ENCODE data around the gene MARCHF10. TPM values are rescaled to one million over a fixed set of nuclear protein-coding genes. Genes with fewer than 3 reads are reported as not detected.
A peak's percentile ranks its signal among the peaks of the same experiment; 100 is the strongest.

Gene MARCHF10
- total RNA-seq, 4 donors from 2014 or later, result 0.19 TPM; not detected in 3

GRCh38 chr17:62816282-62816839 is 8.2 kb upstream of the MARCHF10 start:
- Histone ChIP-seq H3K36me3 (no peaks in the 10 kb centered on the region), H3K4me1 (peaks cover 0 to 16% (median 4%) of the 10 kb centered on the region in 3 donors), H3K4me3 (no peak overlapping the region), H3K27me3 (no peaks in the 10 kb centered on the region), H3K27ac (no peak overlapping the region), H3K9me3 (peaks cover 0 to 7% (median 0%) of the 10 kb centered on the region in 3 donors)
- 55 to 70% methylated on average over 1 to 6 of the region's 6 CpGs for WGBS, 2 donors (ENCODE audit: low coverage in 1 of 2)
- TF ChIP-seq, protein P1, sequence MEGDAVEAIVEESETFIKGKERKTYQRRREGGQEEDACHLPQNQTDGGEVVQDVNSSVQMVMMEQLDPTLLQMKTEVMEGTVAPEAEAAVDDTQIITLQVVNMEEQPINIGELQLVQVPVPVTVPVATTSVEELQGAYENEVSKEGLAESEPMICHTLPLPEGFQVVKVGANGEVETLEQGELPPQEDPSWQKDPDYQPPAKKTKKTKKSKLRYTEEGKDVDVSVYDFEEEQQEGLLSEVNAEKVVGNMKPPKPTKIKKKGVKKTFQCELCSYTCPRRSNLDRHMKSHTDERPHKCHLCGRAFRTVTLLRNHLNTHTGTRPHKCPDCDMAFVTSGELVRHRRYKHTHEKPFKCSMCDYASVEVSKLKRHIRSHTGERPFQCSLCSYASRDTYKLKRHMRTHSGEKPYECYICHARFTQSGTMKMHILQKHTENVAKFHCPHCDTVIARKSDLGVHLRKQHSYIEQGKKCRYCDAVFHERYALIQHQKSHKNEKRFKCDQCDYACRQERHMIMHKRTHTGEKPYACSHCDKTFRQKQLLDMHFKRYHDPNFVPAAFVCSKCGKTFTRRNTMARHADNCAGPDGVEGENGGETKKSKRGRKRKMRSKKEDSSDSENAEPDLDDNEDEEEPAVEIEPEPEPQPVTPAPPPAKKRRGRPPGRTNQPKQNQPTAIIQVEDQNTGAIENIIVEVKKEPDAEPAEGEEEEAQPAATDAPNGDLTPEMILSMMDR (IDR thresholded peaks at IDR 0.05), result no peak
- TF ChIP-seq POLR2A (IDR thresholded peaks at IDR 0.05) (no peak), EP300 (IDR thresholded peaks at IDR 0.05) (no peak), POLR2AphosphoS5 (IDR thresholded peaks at IDR 0.05) (no peak)
- ATAC-seq, result no peak

DNA sequence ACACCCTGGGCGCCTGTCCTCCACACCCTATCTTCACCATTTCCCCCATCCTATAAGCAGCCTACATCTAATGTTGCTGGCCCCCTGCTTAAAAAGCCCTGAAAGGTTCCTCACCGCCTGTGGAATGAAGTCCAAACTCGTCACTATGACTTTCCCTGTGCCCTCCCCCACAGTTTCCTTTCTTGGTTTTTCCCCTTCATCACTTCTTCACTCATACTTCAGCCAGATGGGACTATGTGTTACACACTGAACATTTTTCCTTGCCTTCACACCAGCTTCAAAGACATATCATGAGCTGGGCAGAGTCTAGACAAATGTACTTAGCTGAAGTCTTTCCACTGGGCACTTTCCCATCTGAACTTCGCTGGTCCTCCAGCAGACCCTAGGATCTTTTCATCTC is 1.5 kb upstream of the MARCHF10 start:
- Histone ChIP-seq H3K36me3 (no peaks in the 10 kb centered on the region), H3K27me3 (peaks cover 40% of the 10 kb centered on the region), H3K27ac (no peak overlapping the region), H3K9me3 (peaks cover 0 to 7% (median 0%) of the 10 kb centered on the region in 3 donors), H3K4me3 (no peak overlapping the region), H3K4me1 (peaks cover 0 to 11% (median 5%) of the 10 kb centered on the region in 3 donors)
- WGBS, 2 donors (ENCODE audit: low coverage in 1 of 2), result 90 to 92% methylated on average over 4 of the region's 4 CpGs
- ATAC-seq, result no peak
- TF ChIP-seq POLR2A (IDR thresholded peaks at IDR 0.05), result no peak
- TF ChIP-seq, protein P1 (IDR thresholded peaks at IDR 0.05), result no peak
- TF ChIP-seq EP300 (IDR thresholded peaks at IDR 0.05), result no peak
- TF ChIP-seq POLR2AphosphoS5 (IDR thresholded peaks at IDR 0.05), result no peak

GRCh38 chr17:62808576-62808970 is 459 bp upstream of the MARCHF10 start:
- H3K36me3 ChIP-seq, result no peaks in the 10 kb centered on the region
- H3K4me3 ChIP-seq, result peak overlapping the region in 1 of 2 donors; percentile 42
- H3K27me3 ChIP-seq, result peaks cover 51% of the 10 kb centered on the region
- H3K9me3 ChIP-seq, result no peaks in the 10 kb centered on the region
- H3K4me1 ChIP-seq, result peaks cover 0 to 11% (median 5%) of the 10 kb centered on the region in 3 donors
- TF ChIP-seq POLR2A (IDR thresholded peaks at IDR 0.05), result no peak
- TF ChIP-seq, protein P1 (IDR thresholded peaks at IDR 0.05), result no peak
- no peak overlapping the region for H3K27ac ChIP-seq
- no peak for ATAC-seq
- 66 to 76% methylated on average over 7 to 10 of the region's 10 CpGs for WGBS, 2 donors (ENCODE audit: low coverage in 1 of 2)

GRCh38 chr17:62805234-62805633 is 2.9 kb downstream of the MARCHF10 start:
- Histone ChIP-seq H3K27ac (no peak overlapping the region), H3K36me3 (no peaks in the 10 kb centered on the region), H3K4me3 (no peak overlapping the region), H3K27me3 (peaks cover 63% of the 10 kb centered on the region), H3K9me3 (no peaks in the 10 kb centered on the region), H3K4me1 (peaks cover 0 to 17% (median 5%) of the 10 kb centered on the region in 3 donors)
- 83 to 94% methylated on average over 3 of the region's 3 CpGs for WGBS, 2 donors (ENCODE audit: low coverage in 1 of 2)
- no peak for TF ChIP-seq POLR2A (IDR thresholded peaks at IDR 0.05)
- TF ChIP-seq, protein P1 (IDR thresholded peaks at IDR 0.05), result no peak
- no peak for TF ChIP-seq EP300 (IDR thresholded peaks at IDR 0.05)
- no peak for TF ChIP-seq POLR2AphosphoS5 (IDR thresholded peaks at IDR 0.05)
- no peak for ATAC-seq

- 85% methylated on average over 4 to 7 of the region's 8 CpGs for WGBS, 2 donors (ENCODE audit: low coverage in 1 of 2)
- no peak overlapping the region for H3K4me3 ChIP-seq
- no peak for ATAC-seq
- H3K9me3 ChIP-seq, result no peaks in the 10 kb centered on the region
- H3K27me3 ChIP-seq, result peaks cover 63% of the 10 kb centered on the region
- no peak for TF ChIP-seq POLR2A (IDR thresholded peaks at IDR 0.05)
- TF ChIP-seq EP300 (IDR thresholded peaks at IDR 0.05), result no peak
- TF ChIP-seq, protein P1 (IDR thresholded peaks at IDR 0.05), result no peak
- no peak for TF ChIP-seq POLR2AphosphoS5 (IDR thresholded peaks at IDR 0.05)
- H3K27ac ChIP-seq, result no peak overlapping the region
- H3K36me3 ChIP-seq, result no peaks in the 10 kb centered on the region
- H3K4me1 ChIP-seq, result peaks cover 0 to 17% (median 5%) of the 10 kb centered on the region in 3 donors
Measured at GRCh38 chr17:62804822-62805221, 3.3 kb downstream of the MARCHF10 start.
